Posterior vena cava (tissue), 2 donors: ENCODE results near the gene SIN3B. TPM values are rescaled to one million over a fixed set of nuclear protein-coding genes. Genes with fewer than 3 reads are reported as not detected.

Experiments
- DNase-seq: peaks from one replicate; pipeline ENCODE4 v3.0.0-alpha.2; 2020; ENCODE audit warnings: low spot score
- intact Hi-C, 2 donors: fragments of 100-400 bp; cut with DNase I; formaldehyde crosslinking; loops; one replicate each; pipeline versions ENCODE4 v1.14.1 to v1.14.2; 2022 to 2023
- total RNA-seq, 2 donors: library from RNA; stranded (reverse); fragmentation: NEBNext Ultra II Directional; extraction: Animal tissue kit (Norgen Biotek cat#: 25700); gene quantifications; one replicate each; pipeline ENCODE4 v1.2.1, GENCODE V29; 2021
- donor health status: DM: yes; HTN: yes; CAD: no.
- donor health status: DM: yes; HTN: yes; CAD: no.

Gene SIN3B
- total RNA-seq, 2 donors from 2014 or later = 34.6 to 36.5 TPM

- DNase-seq = no peak
- intact Hi-C loops = no loop called here
Observed at GRCh38 chr19:16880884-16881554, 51.8 kb downstream of the SIN3B start.

GRCh38 chr19:16882146-16882545 is 52.9 kb downstream of the SIN3B start:
- intact Hi-C loops = no loop called here
- no peak for DNase-seq

- intact Hi-C loops = no loop called here
Observed at GRCh38 chr19:16883522-16883921, 54.3 kb downstream of the SIN3B start.

GRCh38 chr19:16885166-16885565 is 56.0 kb downstream of the SIN3B start:
- DNase-seq = no peak
- intact Hi-C loops = no loop called here

More at GRCh38 chr19:16883522-16883921, 54.3 kb downstream of the SIN3B start:
- no peak for DNase-seq

GRCh38 chr19:16886305-16886880 is 57.2 kb downstream of the SIN3B start:
- intact Hi-C loops = no loop called here
- no peak for DNase-seq

GRCh38 chr19:16887353-16888265 is 58.4 kb downstream of the SIN3B start:
- intact Hi-C loops = no loop called here
- DNase-seq = no peak

- no peak for DNase-seq
Observed at GRCh38 chr19:16888629-16889365, 59.6 kb downstream of the SIN3B start, which contains the start of gene F2RL3. F2RL3 (plus strand) TSS chr19:16888999; CDS start chr19:16889190, 191 bp downstream.

GRCh38 chr19:16889366-16889882 is 60.2 kb downstream of the SIN3B start:
- intact Hi-C loops = no loop called here
- no peak for DNase-seq

More at GRCh38 chr19:16888629-16889365, 59.6 kb downstream of the SIN3B start, which contains the start of gene F2RL3:
- intact Hi-C loops = no loop called here

- intact Hi-C loops = loop anchor here in 1 of 2 donors (5.0 kb wide), 1 partner anchor 987 kb away; no protein-coding TSS in a partner anchor
- DNase-seq = no peak
Observed at GRCh38 chr19:16889883-16890460, 60.8 kb downstream of the SIN3B start.

- no peak for DNase-seq
- intact Hi-C loops = loop anchor here in 1 of 2 donors (5.0 kb wide), 1 partner anchor 987 kb away; no protein-coding TSS in a partner anchor
Observed at GRCh38 chr19:16890461-16891184, 61.4 kb downstream of the SIN3B start.

GRCh38 chr19:16891696-16892382 is 62.6 kb downstream of the SIN3B start:
- DNase-seq = no peak
- intact Hi-C loops = loop anchor here in 1 of 2 donors (5.0 kb wide), 1 partner anchor 985 kb away; no protein-coding TSS in a partner anchor

GRCh38 chr19:16892436-16892835 is 63.2 kb downstream of the SIN3B start:
- DNase-seq = no peak
- intact Hi-C loops = loop anchor here in 1 of 2 donors (5.0 kb wide), 1 partner anchor 985 kb away; no protein-coding TSS in a partner anchor

GRCh38 chr19:16892868-16893685 is 63.9 kb downstream of the SIN3B start:
- DNase-seq = no peak
- intact Hi-C loops = loop anchor here in 1 of 2 donors (5.0 kb wide), 1 partner anchor 984 kb away; no protein-coding TSS in a partner anchor

- DNase-seq = no peak
- intact Hi-C loops = loop anchor here in 1 of 2 donors (5.0 kb wide), 1 partner anchor 984 kb away; no protein-coding TSS in a partner anchor
Observed at GRCh38 chr19:16893686-16893989, 64.4 kb downstream of the SIN3B start.

GRCh38 chr19:16894080-16894479 is 64.9 kb downstream of the SIN3B start:
- DNase-seq = no peak
- intact Hi-C loops = loop anchor here in 1 of 2 donors (5.0 kb wide), 1 partner anchor 983 kb away; no protein-coding TSS in a partner anchor

GRCh38 chr19:16895467-16896145 is 66.4 kb downstream of the SIN3B start:
- intact Hi-C loops = no loop called here

More at GRCh38 chr19:16895467-16896145, 66.4 kb downstream of the SIN3B start:
- no peak for DNase-seq
